Body of pancreas (tissue), 4 donors: Measurements from ENCODE around the gene MDFIC2. TPM values are rescaled to one million over a fixed set of nuclear protein-coding genes. Genes with fewer than 3 reads are reported as not detected.

Experiments
- ATAC-seq: fragments of 150-250 bp; one replicate; pipeline ENCODE4 v1.9.1; 2016
- DNase-seq, 4 donors: peaks; one replicate each; pipeline ENCODE4 v3.0.0-alpha.2; 2019
- H3K27ac ChIP-seq, 4 donors: fragments of 200-600 bp; sonication (generic); 1 replicate in 3 of 4; 2 replicates in 1 of 4; pipeline versions ENCODE4 v1.5.1 to v1.6.1; 2016 to 2019; ENCODE audit warnings: mild to moderate bottlenecking in 1 of 4, mixed read lengths in 1 of 4, moderate library complexity in 1 of 4
- H3K27me3 ChIP-seq, 2 donors: fragments of 200-600 bp; sonication (generic); one replicate each; pipeline ENCODE4 v1.6.0; 2016; ENCODE audit warnings: mild to moderate bottlenecking in 1 of 2
- H3K36me3 ChIP-seq, 2 donors: fragments of 200-600 bp; sonication (generic); replicated peaks in 1 of 2; 2 replicates each; pipeline ENCODE4 v1.5.1; 2016; ENCODE audit warnings: low read depth in 2 of 2; ENCODE audit not compliant: insufficient read depth in 1 of 2
- H3K4me1 ChIP-seq: fragments of 200-600 bp; sonication (generic); one replicate; pipeline ENCODE4 v1.6.0; 2016
- H3K4me3 ChIP-seq, 2 donors: fragments of 200-600 bp; sonication (generic); 1 replicate in 1 of 2; 2 replicates in 1 of 2; pipeline ENCODE4 v1.5.1; 2016 to 2019
- H3K9me3 ChIP-seq, 3 donors: fragments of 200-600 bp; sonication (generic); 1 replicate in 2 of 3; 2 replicates in 1 of 3; pipeline ENCODE4 v1.5.1; 2016
- CTCF ChIP-seq, 7 experiments: fragments of 450-650 bp in 4 of 7; fragments of 200-600 bp in 3 of 7; sonication (generic) in 3 of 7; IDR thresholded peaks; one replicate each; pipeline ENCODE4 v1.5.1; 2016 to 2019; ENCODE audit warnings: antibody characterized with exemption in 7 of 7
- POLR2A ChIP-seq, 3 donors: fragments of 450-650 bp; IDR thresholded peaks; one replicate each; pipeline ENCODE4 v1.6.1; 2016; ENCODE audit warnings: antibody characterized with exemption in 3 of 3, mild to moderate bottlenecking in 2 of 3
- WGBS, 2 donors: methylation state at CpG; one replicate each; pipeline ENCODE4 v1.1.5; 2017; 5-methylcytosine and 5-hydroxymethylcytosine counted together
- intact Hi-C: fragments of 100-400 bp; cut with DNase I; formaldehyde crosslinking; loops from one replicate; pipeline ENCODE4 v1.15.1; 2023
- total RNA-seq, 2 donors: library from RNA; depleted of rRNA; stranded (reverse); fragments of >200 nt; gene quantifications; one replicate each; pipeline ENCODE4 v1.1.0, GENCODE V29; 2016

Gene MDFIC2
- total RNA-seq, 2 donors from 2014 or later, result not detected

GRCh38 chr3:70273492-70273891, 38.9 kb downstream of the MDFIC2 start:
- DNase-seq (no peak), ATAC-seq (no peak)
- H3K27ac ChIP-seq, result no peak overlapping the region
- H3K36me3 ChIP-seq, result no peaks in the 10 kb centered on the region
- intact Hi-C loops, result no loop called here
- no peaks in the 10 kb centered on the region for H3K27me3 ChIP-seq
- TF ChIP-seq POLR2A (IDR thresholded peaks at IDR 0.05), result no peak
- TF ChIP-seq CTCF (IDR thresholded peaks at IDR 0.05), result no peak
- no peak overlapping the region for H3K4me3 ChIP-seq
- no peaks in the 10 kb centered on the region for H3K4me1 ChIP-seq
- no peaks in the 10 kb centered on the region for H3K9me3 ChIP-seq

- no peaks in the 10 kb centered on the region for H3K4me1 ChIP-seq
Measured at GRCh38 chr3:70272798-70273197, 39.6 kb downstream of the MDFIC2 start.

GRCh38 chr3:70264122-70264780, 48.2 kb downstream of the MDFIC2 start:
- no peaks in the 10 kb centered on the region for H3K9me3 ChIP-seq
- intact Hi-C loops, result no loop called here
- no peak overlapping the region for H3K4me3 ChIP-seq
- TF ChIP-seq POLR2A (IDR thresholded peaks at IDR 0.05) (no peak), CTCF (IDR thresholded peaks at IDR 0.05) (no peak)
- peak overlapping the region in 1 of 4 donors; percentile 46 for H3K27ac ChIP-seq
- peaks cover 3% of the 10 kb centered on the region for H3K4me1 ChIP-seq
- WGBS, 2 donors, result 16 to 21% methylated on average over 3 of the region's 3 CpGs
- ATAC-seq (peak; percentile 65), DNase-seq (peak; percentile 15 to 56 (median 42))
- H3K36me3 ChIP-seq, result no peaks in the 10 kb centered on the region
- no peaks in the 10 kb centered on the region for H3K27me3 ChIP-seq

More at GRCh38 chr3:70272798-70273197, 39.6 kb downstream of the MDFIC2 start:
- no peak for ATAC-seq
- H3K27me3 ChIP-seq, result no peaks in the 10 kb centered on the region
- no peak overlapping the region for H3K4me3 ChIP-seq
- TF ChIP-seq CTCF (IDR thresholded peaks at IDR 0.05), result no peak
- TF ChIP-seq POLR2A (IDR thresholded peaks at IDR 0.05), result no peak
- 70 to 76% methylated on average over 5 of the region's 5 CpGs for WGBS, 2 donors
- intact Hi-C loops, result no loop called here
- DNase-seq, result no peak
- no peaks in the 10 kb centered on the region for H3K36me3 ChIP-seq
- no peaks in the 10 kb centered on the region for H3K9me3 ChIP-seq
- no peak overlapping the region for H3K27ac ChIP-seq

GRCh38 chr3:70261283-70261682, 51.2 kb downstream of the MDFIC2 start:
- ATAC-seq, result no peak
- Histone ChIP-seq H3K4me1 (peaks cover 3% of the 10 kb centered on the region), H3K27me3 (no peaks in the 10 kb centered on the region), H3K9me3 (no peaks in the 10 kb centered on the region), H3K36me3 (no peaks in the 10 kb centered on the region), H3K27ac (no peak overlapping the region), H3K4me3 (no peak overlapping the region)
- WGBS, 2 donors, result 40 to 45% methylated on average over 1 of the region's 1 CpG
- intact Hi-C loops, result no loop called here
- TF ChIP-seq POLR2A (IDR thresholded peaks at IDR 0.05) (no peak), CTCF (IDR thresholded peaks at IDR 0.05) (no peak)
- no peak for DNase-seq

- WGBS, 2 donors, result 75 to 82% methylated on average over 1 of the region's 1 CpG
- Histone ChIP-seq H3K27me3 (no peaks in the 10 kb centered on the region), H3K27ac (no peak overlapping the region), H3K36me3 (no peaks in the 10 kb centered on the region), H3K9me3 (no peaks in the 10 kb centered on the region), H3K4me3 (no peak overlapping the region), H3K4me1 (no peaks in the 10 kb centered on the region)
- intact Hi-C loops, result no loop called here
- TF ChIP-seq POLR2A (IDR thresholded peaks at IDR 0.05) (no peak), CTCF (IDR thresholded peaks at IDR 0.05) (no peak)
- DNase-seq (no peak), ATAC-seq (no peak)
Measured at GRCh38 chr3:70256566-70256965, 55.9 kb downstream of the MDFIC2 start.
